Hematopoietic multipotent progenitor cell treated with erythropoietin and hydrocortisone succinate and interleukin-3 and kit ligand, for 6 days (in vitro differentiated cells): ENCODE data around the gene GPAM.

Experiments used
- DNase-seq: peaks from one replicate; pipeline ENCODE4 v3.0.0-alpha.2; 2015

The GPAM gene

DNA sequence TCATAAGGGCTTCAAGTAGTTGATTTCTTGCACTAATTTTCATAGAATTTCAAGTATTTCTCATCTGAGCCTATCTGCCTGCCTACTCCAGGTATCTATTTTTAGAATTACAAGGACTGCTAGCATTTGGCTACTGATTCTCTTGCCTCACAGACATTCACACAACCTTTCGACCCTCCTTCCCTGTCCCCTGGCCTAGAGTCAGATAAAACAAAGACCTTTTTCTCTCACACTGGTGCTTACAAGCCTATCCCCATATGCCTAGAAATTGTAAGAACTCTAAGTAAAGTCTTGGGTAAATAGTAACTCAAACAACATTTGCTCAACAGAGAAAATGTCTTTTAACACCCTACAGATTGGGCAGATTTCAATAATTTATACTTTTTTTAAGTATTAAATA is 6.3 kb downstream of the GPAM start:
- no peak for DNase-seq

DNA sequence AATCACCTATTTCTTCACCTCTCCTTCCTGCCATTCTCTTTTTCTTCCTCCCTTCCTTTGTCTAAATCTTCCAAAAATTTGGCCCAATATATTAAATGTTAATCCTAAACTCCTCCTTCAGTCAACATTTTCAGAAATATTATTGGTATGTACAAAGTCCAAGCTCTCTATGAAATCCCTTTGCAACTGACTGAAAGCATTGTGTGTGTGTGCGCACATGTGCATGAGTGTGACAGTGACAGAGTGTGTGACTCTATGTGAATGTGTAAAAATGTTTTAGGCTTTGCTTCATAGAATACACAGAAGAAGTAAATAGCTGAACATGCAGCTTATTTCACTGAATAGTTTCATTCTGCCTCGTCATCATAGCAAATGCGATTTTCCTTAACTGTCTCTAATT is 7.0 kb downstream of the GPAM start:
- no peak for DNase-seq

DNA sequence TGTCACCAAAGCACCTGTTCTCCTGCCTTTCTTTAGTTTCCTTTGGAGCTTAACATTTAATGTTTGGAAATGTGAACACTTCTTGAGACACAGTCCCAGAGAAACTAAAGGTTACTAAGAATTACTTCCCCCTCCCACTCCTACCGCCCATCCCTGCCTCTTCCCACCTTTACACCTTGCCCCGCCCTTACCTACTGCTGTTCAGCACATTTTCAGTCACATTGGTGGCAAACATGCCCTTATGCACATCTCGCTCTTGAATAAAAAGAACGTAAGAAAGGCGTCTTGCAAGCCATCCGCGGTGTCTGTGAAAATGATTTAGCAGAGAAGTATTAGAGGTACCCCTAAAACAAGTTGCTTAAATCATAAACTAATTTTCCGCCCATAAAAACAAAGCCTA is 8.2 kb downstream of the GPAM start:
- DNase-seq, result no peak

DNA sequence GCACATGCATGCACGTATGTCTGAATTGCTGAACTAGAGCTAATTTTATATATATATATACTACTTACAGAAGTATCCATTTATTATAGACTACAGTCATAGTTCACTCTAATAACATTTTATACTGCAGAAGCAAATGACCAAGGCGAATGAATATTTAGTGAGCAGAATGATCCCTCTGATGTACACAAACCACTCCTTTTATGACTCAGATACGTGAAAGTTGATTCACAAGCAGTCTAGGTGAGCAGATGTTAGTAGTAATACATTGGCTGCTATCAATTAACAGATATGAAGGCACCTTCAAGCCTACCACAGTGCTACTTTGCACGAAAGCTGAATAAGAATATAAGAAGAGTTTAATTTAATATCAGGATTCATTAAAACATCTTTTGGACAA is 10.4 kb downstream of the GPAM start:
- no peak for DNase-seq

DNA sequence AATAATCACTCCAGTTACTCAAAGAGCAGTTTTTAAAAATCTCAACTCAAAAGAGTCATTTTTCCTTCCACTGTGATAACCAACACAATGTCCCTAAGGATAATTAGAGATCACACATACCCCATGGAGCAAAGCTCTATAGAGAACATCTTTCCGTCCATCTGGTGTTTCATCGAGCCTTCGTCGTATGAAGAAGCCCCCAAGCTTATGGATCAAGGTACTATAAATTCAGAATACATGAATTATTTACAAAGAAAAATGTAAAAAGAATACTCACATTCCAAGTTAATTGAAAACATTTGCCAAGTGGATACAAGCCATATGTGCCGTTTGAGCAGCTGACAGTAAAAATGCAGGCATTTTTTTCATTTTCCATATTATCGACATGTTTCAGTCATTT is 14.8 kb downstream of the GPAM start:
- no peak for DNase-seq

DNA sequence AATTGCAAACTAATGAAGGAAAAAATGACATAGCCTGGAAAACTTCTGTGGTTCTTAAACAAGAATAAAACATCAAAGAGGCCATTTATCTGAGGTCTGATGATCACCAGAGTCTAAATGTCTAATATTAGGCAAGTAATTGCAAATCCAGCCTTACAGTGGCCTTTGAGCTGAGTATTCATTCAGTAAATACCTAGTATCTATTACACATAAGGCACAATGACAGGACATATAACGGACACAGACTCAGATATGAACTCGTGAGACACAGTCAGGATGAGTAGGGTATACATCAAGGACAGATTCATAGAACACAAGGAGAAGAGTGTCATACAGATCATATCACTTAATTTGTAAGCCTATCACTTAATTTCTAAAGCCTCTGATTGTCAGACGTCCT is 16.8 kb downstream of the GPAM start:
- no peak for DNase-seq

DNA sequence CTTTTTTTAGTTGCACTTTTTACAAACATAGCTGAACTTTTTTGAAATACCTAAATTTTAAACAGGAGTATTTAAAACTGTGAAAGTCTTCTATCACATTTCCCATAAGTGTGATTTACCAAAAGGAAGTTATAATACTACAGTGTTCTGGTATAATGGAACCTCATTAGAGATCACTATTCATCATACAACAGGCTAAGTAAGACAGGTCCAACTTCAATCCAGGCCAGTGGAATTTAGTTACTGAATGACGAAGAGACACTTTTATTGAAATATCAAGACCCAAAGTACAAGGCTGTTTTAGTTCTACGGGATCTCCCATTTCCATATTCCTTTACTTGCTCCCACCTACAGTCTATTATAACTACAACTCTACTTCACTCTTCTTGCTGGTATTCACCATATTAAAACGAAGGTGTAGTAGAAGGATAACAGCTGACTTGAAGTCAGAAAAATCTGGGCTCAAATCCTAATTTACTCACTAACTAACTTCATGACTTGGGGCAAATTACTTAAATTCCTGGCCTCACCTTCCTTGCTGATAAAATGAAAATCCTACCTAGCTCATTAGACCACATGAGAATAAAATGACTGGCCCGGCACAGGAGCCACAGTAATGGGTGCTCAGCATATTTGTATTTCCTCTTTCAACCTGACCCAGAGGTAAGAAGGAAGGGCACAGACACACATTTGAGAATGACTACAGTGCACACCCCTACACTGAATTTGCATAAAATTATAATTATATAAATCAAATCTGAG is 21.6 kb downstream of the GPAM start:
- DNase-seq, result no peak

DNA sequence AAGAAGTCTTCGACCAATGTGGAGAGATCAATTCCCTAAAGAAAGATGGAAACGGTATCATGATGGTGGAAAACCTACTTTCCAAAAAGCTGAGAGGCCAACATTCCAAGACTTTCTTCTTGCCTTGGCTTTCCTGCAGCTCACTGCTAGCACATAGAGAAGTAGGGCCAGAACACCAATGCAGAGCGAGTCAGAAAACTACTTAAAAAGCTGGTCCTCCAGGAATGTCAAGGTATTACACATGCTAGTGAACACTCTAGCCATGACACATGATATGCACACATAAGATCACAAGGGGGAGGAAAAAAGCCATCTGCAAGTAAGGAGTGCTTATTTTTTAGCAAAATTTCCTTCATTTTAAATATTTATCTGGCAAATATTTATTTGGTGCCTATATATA is 22.7 kb downstream of the GPAM start:
- DNase-seq, result no peak

DNA sequence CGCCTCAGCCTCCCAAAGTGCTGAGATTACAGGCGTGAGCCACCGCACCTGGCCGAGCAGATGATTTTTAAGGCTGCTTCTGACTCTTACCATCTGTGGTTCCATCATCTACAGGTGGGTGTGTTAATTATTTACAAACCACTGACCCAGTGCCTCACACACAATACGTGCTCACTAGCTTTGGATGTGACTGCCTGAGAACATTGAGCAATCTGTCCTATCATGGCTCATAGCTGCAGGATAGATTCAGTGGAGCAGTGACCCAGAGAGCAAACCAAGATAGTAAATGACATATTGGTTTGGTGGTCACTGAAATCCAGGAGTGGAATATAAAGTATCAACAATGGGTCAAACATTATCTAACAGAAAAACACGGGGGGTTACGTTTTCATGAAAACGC is 24.1 kb downstream of the GPAM start:
- DNase-seq, result no peak

DNA sequence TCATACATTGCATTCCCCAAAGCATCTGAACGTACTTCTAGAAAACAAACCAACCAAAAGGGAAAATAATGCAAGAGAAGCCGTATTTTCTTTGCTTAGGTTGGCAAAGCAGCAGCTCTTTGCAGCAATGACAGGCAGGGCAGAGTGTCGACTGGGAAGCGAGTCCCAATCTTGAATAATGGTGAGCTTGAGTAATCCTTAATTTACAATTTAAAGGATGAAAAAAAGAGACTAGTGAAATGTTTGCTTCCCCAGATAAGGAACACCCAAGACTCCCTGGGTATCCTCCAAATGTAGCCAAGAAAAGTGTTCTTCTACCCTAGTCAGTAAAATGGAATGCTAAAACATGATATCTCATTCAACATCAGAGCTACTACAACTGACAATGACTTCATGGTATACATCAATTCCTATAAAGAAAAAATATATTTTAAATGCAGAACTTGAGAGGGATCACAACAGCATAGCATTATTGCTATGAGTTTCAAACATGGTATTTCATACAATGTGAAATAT is 32.0 kb downstream of the GPAM start:
- no peak for DNase-seq

DNA sequence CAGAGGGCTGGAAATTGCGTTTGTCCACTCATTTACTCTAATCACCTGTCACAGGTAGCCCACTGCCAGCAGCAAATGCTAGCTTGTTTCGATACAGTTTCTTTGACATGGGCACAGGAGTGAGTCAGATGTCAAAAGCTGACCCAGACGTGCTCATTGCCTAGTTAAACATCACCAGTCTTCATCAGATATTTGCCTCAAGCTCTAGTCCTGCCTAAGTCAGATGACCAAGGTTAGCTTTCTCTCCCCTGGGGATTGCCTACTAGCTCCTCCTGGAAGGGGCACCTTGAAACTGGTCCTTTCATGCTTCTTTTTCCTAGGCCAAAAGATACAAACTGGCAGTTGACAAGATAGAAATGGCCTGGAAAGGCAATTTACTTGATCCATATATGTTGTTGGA is 35.2 kb downstream of the GPAM start:
- no peak for DNase-seq

DNA sequence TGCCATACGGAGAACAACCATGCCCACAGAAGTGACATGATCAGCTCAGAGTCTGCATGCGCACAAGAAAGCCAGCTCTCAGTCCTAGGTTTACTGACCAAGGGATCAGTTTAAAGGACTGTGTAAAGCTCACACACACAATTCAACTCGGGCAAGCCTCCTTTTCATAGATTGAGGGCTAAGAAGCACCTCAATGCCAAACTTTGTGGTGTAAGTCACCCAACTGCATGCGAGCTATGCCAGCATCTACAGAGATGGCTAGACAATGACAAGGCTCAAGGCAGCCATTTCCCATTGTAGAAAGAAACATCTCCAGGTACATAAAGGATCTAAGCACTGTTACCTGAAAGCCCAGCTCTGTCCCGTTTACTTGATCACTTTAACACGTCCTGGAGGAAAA is 36.8 kb downstream of the GPAM start:
- no peak for DNase-seq

DNA sequence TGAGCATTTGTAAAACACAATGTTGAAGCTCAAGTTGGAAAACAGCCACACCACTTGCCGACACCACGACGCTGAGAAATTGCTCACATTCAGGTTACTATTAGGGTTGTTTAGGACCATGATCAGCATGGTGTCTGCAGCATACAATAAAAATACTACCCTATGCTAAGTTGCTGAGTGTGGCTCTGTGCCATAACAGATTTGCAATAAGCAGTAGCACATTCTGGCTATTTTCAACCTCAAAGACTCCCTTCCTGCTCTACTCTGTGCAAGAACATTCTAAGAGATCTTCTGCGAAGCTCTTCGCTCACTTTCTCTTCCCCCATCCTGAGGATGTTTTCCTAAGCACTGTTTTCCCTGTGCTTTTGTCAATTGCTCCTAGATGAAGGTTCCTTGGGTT is 38.3 kb downstream of the GPAM start:
- DNase-seq, result no peak

DNA sequence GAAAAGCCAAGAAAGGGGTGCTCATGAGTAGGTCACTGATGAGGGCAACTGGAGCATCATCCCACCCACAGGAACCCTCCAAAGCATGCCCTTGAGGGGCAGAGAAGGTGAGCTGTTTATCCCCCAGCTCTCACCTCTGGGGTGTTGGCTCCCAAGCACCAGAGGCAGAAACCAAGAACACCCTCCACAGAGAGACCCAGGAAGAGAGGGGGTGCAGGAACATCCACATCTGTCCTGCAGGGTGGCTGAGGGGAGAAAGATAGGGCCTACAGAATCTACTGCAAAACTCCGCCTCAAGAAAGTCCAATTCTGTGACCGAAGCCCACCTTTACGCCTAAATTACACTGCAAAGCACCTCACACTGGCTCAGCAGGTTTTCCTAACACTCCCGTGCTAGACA is 40.1 kb downstream of the GPAM start:
- no peak for DNase-seq

DNA sequence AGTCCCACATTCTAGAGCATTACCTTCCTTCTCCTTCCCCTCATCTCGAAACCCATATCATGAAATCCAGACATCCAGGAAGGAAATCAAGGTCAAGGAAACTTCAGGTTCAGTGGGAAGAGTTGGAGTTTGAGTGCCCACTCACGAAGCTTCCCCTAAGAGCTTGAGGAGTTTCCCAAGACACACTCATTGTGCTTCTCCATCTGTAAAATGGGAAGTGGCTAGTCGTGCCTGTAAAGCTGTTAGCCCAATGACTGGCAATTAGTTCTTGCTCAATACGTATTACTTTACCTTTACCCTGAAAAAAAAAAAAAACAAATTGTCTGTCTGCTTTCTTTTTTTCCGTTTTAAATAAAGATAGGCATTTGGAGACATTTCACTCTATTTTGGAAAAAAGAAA is 42.3 kb downstream of the GPAM start:
- DNase-seq, result peak; percentile 15

DNA sequence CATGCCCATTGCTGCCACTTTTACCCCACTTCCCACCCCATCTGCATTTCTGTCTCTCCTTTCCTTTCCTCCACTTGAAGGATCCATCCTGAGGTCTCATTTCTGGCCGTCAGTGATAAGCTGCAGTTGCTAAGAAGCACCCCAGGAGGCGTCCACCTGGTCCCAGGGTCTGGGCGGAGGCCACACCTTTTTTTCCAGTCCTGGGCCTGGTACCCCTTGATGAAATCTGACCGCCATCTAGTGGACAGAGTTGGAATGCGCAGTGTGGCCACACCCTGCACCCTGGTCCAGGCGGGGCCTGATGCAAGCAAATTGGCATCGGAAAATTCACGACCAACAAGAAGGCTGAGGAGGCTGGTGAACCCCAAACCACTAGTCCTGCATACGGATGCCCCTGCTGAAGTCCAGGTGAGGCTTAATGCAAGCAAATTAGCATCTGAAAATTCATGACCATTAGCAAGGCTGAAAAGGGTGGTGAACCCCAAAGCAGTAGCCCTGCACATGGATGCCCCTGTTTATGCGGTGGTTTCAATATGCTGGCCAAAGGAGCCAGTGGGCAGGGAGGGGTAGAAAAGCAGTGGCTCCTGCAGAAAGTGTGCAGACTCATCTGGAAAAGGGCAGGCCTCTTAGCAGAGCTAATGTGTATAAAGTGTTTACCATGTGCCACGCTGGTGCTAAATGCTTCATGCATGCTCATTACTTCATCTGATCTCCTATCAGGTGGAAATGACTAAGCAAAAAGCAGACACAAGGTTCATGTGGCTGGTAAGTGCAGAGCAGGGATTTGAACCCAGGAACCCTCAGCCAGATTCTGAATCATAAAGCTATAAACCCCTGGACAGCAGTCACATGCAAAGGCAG is 43.2 kb downstream of the GPAM start:
- peak; percentile 89 for DNase-seq

DNA sequence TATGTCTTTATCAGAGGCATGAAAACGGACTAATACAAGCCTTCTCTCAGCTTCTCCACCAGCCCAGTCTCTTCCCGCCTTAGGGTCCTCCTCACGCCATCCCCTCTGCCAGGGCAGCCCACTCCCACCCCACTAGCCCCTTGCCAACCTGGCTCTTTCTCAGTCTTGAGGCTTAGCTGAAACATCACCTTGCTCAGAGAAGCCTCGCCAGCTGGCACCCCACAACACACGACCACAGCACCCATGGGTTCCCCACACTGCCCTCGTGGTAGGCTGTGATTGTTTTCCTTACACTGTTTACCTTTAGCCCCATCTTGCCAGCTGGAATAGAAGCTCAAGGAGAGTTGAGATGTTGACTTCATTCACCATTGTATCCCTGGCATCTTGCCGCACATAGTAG is 44.4 kb downstream of the GPAM start:
- no peak for DNase-seq

DNA sequence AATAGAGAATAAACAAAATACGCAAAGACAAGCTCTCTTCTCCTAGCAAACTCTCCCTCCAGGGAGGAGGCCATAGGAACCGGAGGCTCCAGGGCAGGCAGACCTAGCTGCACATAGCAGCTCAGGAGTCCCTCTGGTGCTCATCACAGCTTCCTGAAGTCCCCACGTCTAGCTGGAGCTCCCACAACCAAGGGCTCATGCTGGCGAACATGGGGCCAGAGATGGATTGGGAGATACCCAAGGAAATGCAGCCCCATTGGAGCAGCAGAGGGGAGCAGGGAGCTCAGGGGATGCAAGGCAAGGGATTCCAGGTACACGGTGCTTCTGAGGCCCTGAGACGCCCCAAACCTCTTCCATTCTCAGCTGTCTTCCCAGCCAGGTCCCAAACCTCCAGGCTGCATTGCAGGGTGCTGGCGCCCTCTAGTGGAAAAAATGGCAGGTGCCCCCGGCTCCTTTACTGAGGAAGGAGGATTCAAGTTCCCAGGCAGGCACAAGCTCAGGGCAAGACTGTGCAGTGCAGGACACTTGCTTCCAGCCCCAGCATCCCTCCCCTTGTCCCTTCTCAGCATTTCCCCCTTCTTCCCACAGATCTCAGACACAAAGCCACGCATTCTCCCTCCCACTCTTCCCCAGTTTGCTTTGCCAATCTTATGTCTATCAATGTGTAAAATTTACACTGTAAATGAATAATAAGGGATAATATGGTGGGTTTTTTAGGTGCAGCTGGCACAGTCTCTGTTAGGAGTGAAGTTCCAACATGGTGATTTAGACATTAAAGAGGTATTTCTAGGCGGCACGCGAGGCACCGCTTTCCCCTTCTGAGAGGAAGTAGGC is 46.2 kb downstream of the GPAM start:
- peak; percentile 77 for DNase-seq

DNA sequence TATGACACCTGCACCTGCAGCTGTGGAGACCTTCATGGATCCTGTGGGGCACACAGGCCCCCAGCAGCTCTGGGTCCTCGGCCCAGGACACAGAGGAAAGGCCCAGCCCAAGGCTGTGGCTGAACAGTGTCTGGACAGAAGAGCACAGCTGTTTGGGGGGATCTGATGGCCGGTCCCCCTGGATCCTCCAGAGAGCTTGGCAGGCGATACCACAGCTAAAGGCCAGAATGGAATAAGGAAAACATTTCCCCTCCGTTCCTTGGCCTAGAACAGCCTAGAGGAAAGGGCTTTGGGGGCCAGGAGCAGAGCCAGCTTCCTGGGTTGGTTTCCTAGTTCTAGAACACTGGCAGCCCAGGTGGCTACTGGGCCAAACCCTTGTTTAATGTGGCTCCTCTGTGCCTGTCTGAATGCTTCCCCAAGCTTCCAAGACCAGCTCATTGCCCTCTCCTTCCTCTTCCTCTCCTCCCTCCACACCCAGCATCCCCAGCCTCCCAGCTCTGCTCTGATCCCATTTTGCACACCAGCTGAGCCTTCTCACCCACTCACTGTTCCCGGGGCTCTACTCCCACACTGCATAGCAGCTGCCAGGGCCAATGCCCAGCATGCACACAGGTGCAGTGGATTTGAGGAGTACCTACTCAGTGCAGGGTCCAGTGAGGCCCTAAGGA is 46.9 kb downstream of the GPAM start:
- no peak for DNase-seq

DNA sequence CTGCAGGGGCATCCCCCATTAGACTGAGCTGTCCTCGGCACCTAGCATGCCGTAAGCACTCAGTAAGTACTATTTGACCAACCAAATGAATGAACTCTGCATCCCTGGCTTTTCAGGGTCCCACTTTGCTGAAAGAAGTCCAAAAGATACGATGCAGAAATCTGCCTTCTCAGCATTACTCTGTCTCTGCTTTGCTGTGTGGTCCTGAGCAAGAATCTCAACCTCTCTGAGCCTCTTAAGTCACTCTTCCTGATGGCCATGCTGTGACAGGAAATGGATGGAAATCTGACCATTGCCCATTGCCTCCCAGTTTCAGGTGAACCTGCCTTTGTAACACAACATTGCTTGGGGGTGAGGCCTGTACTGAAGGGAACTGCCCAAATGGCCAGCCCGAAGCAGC is 48.0 kb downstream of the GPAM start:
- DNase-seq, result no peak

DNA sequence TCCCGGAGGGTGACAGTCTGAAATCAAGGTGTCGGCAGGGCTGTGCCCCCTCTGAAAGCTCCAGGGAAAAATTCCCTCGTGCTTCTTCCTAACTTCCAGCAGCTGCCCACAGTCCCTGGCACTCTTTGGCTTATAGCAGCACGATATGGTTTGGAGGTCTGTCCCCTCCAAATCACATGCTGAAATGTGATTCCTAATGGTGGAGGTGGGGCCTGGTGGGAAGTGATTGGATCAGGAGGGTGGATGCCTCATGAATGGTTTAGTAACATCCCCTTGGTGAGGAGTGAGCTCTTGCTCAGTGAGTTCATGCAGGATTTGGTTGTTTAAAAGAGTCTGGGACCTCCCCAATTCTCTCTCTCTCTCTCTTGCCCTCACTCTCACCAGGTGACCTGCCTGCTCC is 51.1 kb downstream of the GPAM start:
- DNase-seq, result no peak

DNA sequence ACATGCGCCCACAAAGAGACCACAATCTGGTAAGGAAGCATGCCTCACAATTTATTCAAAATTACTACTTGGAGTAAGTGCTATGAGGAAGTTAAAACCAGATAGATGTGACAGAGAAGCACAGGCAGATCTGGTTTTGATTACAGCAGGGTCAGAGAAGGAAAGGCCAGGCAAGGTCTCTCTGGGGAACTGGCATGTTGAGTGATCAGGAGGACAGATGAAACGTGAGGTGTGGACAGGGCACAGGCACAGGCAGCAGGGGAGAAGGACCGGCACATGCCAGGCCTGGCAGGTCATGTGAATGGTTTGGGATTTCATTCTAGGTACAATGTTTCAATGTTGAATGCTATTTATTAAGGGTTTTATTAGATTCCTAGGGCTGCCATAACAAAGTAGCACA is 51.6 kb downstream of the GPAM start:
- no peak for DNase-seq

DNA sequence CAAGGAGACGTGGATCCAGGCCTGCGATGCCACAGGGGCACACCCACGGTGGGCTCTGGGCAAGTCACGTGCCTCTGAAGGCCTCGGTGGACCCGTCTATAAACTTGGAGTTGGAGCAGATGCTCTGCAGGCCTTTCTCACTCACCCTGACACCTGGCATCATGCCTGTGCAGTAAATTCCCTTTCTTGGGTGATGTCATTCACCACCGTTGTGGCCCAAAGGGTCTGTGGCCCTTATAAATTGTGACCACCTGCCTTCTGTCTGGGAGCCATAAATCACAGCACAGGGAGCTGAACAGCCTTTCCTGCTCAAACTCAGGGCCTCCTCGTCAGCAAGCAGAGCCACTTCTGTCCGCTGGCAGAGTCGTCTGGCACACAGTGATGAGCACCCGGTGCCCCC is 52.2 kb downstream of the GPAM start:
- no peak for DNase-seq
